AML-193 (cell line): ENCODE data around the gene MICAL3.
"Not testable (repeated sequence)": the region's sequence is repeated elsewhere in the genome, so short reads cannot be mapped to it uniquely, and the experiment has no call there.

Experiments
- DNase-seq, 2 experiments: peaks; one replicate each; lab custom pipeline; 2025; lab: John Stamatoyannopoulos, UW

Gene MICAL3

GRCh38 chr22:17884893-17885292 lies 139.5 kb downstream of the MICAL3 start:
- DNase-seq: no peak

- no peak for DNase-seq
These were observed 140.3 kb downstream of the MICAL3 start for GRCh38 chr22:17884084-17884483.

GRCh38 chr22:17883356-17883755 lies 141.0 kb downstream of the MICAL3 start:
- no peak for DNase-seq

GRCh38 chr22:17882727-17883126 lies 141.6 kb downstream of the MICAL3 start:
- DNase-seq: no peak

GRCh38 chr22:17882162-17882561 lies 142.2 kb downstream of the MICAL3 start:
- DNase-seq: no peak

- DNase-seq: no peak
These were observed 143.0 kb downstream of the MICAL3 start for GRCh38 chr22:17881366-17881765.

GRCh38 chr22:17880468-17880867 lies 143.9 kb downstream of the MICAL3 start:
- no peak for DNase-seq

- no peak for DNase-seq
These were observed 144.3 kb downstream of the MICAL3 start for GRCh38 chr22:17880020-17880419.

- no peak for DNase-seq
These were observed 145.4 kb downstream of the MICAL3 start for GRCh38 chr22:17878941-17879340.

- DNase-seq: no peak
These were observed 146.1 kb downstream of the MICAL3 start for GRCh38 chr22:17878186-17878694.

GRCh38 chr22:17876878-17877855 lies 147.2 kb downstream of the MICAL3 start:
- not testable (repeated sequence) for DNase-seq

- no peak for DNase-seq
These were observed 148.0 kb downstream of the MICAL3 start for GRCh38 chr22:17876306-17876831.

GRCh38 chr22:17875631-17876030 lies 148.7 kb downstream of the MICAL3 start:
- DNase-seq: no peak

GRCh38 chr22:17875156-17875555 lies 149.2 kb downstream of the MICAL3 start:
- DNase-seq: no peak

GRCh38 chr22:17874231-17874905 lies 150.0 kb downstream of the MICAL3 start:
- DNase-seq: no peak

GRCh38 chr22:17873804-17874203 lies 150.6 kb downstream of the MICAL3 start:
- DNase-seq: no peak

GRCh38 chr22:17873116-17873515 lies 151.2 kb downstream of the MICAL3 start:
- DNase-seq: no peak

GRCh38 chr22:17872471-17872870 lies 151.9 kb downstream of the MICAL3 start:
- DNase-seq: no peak

- DNase-seq: no peak
These were observed 152.5 kb downstream of the MICAL3 start for GRCh38 chr22:17871726-17872458.

- DNase-seq: no peak
These were observed 154.0 kb downstream of the MICAL3 start for GRCh38 chr22:17870407-17870806.

- no peak for DNase-seq
These were observed 154.9 kb downstream of the MICAL3 start for GRCh38 chr22:17869285-17870096.
